PFSK-1 (cell line): ENCODE results near the gene TUBGCP5.

Source experiments
- FOXP2 ChIP-seq: optimal IDR thresholded peaks from 2 replicates; pipeline ENCODE3; 2011; ENCODE audit warnings: borderline replicate concordance, control low read depth, inconsistent platforms; ENCODE audit not compliant: insufficient read depth; ENCODE audit errors: extremely low read length, extremely low read depth
- POLR2AphosphoS5 ChIP-seq: IDR thresholded peaks from 2 replicates; pipeline ENCODE4 v1.6.1; 2012; ENCODE audit warnings: low read depth, mild to moderate bottlenecking, control low read depth, low read length, moderate library complexity
- SIN3A ChIP-seq: IDR thresholded peaks from 2 replicates; pipeline ENCODE4 v1.6.1; 2012; ENCODE audit warnings: mild to moderate bottlenecking, low read length, moderate library complexity, borderline replicate concordance; ENCODE audit not compliant: insufficient read depth
- TAF1 ChIP-seq: IDR thresholded peaks from 2 replicates; pipeline ENCODE4 v1.6.1; 2012; ENCODE audit warnings: low read length, control low read depth, borderline replicate concordance; ENCODE audit not compliant: insufficient read depth
- TF ChIP-seq, protein P1 (sequence below), 2 experiments: IDR thresholded peaks; 2 replicates each; pipeline versions ENCODE4 v1.6.1 to v1.8.0; 2011 to 2012; ENCODE audit warnings: low read depth in 2 of 2, low read length in 2 of 2, control low read depth in 1 of 2, inconsistent platforms in 1 of 2, mild to moderate bottlenecking in 1 of 2, moderate library complexity in 1 of 2; ENCODE audit not compliant: insufficient read depth in 1 of 2

TUBGCP5 gene

GRCh38 chr15:23002920-23003319 lies 36.4 kb downstream of the TUBGCP5 start:
- TF ChIP-seq SIN3A (no peak), FOXP2 (no peak), POLR2AphosphoS5 (no peak), TAF1 (no peak)
- TF ChIP-seq, protein P1, sequence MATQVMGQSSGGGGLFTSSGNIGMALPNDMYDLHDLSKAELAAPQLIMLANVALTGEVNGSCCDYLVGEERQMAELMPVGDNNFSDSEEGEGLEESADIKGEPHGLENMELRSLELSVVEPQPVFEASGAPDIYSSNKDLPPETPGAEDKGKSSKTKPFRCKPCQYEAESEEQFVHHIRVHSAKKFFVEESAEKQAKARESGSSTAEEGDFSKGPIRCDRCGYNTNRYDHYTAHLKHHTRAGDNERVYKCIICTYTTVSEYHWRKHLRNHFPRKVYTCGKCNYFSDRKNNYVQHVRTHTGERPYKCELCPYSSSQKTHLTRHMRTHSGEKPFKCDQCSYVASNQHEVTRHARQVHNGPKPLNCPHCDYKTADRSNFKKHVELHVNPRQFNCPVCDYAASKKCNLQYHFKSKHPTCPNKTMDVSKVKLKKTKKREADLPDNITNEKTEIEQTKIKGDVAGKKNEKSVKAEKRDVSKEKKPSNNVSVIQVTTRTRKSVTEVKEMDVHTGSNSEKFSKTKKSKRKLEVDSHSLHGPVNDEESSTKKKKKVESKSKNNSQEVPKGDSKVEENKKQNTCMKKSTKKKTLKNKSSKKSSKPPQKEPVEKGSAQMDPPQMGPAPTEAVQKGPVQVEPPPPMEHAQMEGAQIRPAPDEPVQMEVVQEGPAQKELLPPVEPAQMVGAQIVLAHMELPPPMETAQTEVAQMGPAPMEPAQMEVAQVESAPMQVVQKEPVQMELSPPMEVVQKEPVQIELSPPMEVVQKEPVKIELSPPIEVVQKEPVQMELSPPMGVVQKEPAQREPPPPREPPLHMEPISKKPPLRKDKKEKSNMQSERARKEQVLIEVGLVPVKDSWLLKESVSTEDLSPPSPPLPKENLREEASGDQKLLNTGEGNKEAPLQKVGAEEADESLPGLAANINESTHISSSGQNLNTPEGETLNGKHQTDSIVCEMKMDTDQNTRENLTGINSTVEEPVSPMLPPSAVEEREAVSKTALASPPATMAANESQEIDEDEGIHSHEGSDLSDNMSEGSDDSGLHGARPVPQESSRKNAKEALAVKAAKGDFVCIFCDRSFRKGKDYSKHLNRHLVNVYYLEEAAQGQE (IDR thresholded peaks at IDR 0.05; ENCODE audit: insufficient read depth in 1 of 2, low read depth in 2 of 2, low read length in 2 of 2): no peak

- TF ChIP-seq FOXP2 (no peak), TAF1 (no peak), POLR2AphosphoS5 (no peak), SIN3A (no peak)
- TF ChIP-seq, protein P1 (IDR thresholded peaks at IDR 0.05; ENCODE audit: insufficient read depth in 1 of 2, low read depth in 2 of 2, low read length in 2 of 2): no peak
Measured at GRCh38 chr15:22995795-22996194, 43.6 kb downstream of the TUBGCP5 start.

DNA sequence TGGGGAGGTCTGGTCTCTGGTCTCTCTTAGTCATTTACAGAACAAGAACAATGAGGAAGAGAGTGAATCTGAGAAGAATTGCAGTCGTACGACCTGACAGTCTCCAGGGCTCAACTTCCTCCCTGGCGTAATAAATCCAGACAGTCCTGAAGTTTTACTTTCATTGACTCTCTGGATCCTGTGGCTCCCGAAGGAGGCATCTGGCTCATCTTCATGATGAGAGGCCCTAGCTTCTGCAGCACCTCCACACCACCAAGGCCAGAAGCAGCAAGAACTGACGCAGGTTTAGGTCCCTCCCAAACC lies 47.4 kb downstream of the TUBGCP5 start:
- TF ChIP-seq SIN3A: no peak
- no peak for TF ChIP-seq TAF1
- no peak for TF ChIP-seq POLR2AphosphoS5
- TF ChIP-seq FOXP2: no peak

GRCh38 chr15:22989576-22990477 lies 49.5 kb downstream of the TUBGCP5 start:
- TF ChIP-seq, protein P1 (IDR thresholded peaks at IDR 0.05; ENCODE audit: insufficient read depth in 1 of 2, low read depth in 2 of 2, low read length in 2 of 2): no peak
- TF ChIP-seq SIN3A (no peak), FOXP2 (no peak), TAF1 (no peak), POLR2AphosphoS5 (no peak)

- no peak for TF ChIP-seq POLR2AphosphoS5
- no peak for TF ChIP-seq TAF1
- no peak for TF ChIP-seq SIN3A
- TF ChIP-seq, protein P1 (IDR thresholded peaks at IDR 0.05; ENCODE audit: insufficient read depth in 1 of 2, low read depth in 2 of 2, low read length in 2 of 2): no peak
- TF ChIP-seq FOXP2: no peak
Measured at GRCh38 chr15:22988811-22989210, 50.6 kb downstream of the TUBGCP5 start.
